Eye (tissue), 1 donor: ENCODE measurements around the gene ZNF200.

Experiments
- DNase-seq: peaks from one replicate; pipeline ENCODE4 v3.0.0-alpha.2; 2015

The ZNF200 gene

GRCh38 chr16:3173892-3174617, 60.9 kb downstream of the ZNF200 start:
- DNase-seq = peak; percentile 53
